Mammary epithelial cell (primary cell): ENCODE results near the gene CYP2C18.

Experiments used
- EZH2 ChIP-seq: IDR thresholded peaks from 2 replicates; pipeline ENCODE4 v1.6.1; 2012; ENCODE audit warnings: low read length, inconsistent platforms, borderline replicate concordance
- TF ChIP-seq, protein P1 (sequence below), 2 donors: IDR thresholded peaks in 1 of 2; conservative IDR thresholded peaks in 1 of 2; 2 replicates each; pipeline ENCODE4 v1.5.1; 2011 to 2012; ENCODE audit warnings: inconsistent platforms in 2 of 2, low read length in 2 of 2, mild to moderate bottlenecking in 2 of 2, control low read depth in 1 of 2, low read depth in 1 of 2; ENCODE audit not compliant: insufficient read depth in 1 of 2; ENCODE audit errors: extremely low read depth in 1 of 2

DNA sequence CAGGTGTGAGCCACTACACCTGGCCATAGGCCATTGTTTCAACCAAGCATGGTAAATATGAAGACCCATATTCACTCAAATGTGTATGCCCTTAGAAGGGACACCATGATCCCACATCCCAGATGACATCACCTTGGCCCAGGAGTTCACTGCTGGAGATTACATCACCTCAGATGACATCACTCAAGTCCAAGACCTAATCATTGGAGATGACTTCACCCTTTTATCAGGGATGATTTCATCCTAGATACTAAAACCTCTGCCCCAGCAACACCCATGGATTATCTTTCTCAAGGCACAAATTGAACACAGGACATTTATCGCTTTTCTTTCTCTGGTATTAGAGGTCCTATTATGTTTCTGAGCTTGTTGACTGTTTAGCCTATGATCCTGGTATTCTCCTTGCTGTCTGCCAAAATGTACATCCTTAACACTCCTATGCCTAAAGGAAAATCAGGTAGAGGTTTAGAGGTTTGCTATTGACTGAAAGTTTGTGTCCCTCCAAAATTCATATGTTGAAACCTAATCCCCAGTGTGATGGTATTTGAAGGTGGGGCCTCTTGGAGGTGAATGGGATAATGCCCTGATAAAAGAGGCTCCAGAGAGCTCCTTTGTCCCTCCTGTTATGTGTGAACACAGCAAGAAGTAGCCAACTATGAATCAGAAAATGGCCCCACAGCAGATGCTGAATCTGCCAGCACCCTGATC is 9.8 kb upstream of the CYP2C18 start:
- TF ChIP-seq, protein P1, sequence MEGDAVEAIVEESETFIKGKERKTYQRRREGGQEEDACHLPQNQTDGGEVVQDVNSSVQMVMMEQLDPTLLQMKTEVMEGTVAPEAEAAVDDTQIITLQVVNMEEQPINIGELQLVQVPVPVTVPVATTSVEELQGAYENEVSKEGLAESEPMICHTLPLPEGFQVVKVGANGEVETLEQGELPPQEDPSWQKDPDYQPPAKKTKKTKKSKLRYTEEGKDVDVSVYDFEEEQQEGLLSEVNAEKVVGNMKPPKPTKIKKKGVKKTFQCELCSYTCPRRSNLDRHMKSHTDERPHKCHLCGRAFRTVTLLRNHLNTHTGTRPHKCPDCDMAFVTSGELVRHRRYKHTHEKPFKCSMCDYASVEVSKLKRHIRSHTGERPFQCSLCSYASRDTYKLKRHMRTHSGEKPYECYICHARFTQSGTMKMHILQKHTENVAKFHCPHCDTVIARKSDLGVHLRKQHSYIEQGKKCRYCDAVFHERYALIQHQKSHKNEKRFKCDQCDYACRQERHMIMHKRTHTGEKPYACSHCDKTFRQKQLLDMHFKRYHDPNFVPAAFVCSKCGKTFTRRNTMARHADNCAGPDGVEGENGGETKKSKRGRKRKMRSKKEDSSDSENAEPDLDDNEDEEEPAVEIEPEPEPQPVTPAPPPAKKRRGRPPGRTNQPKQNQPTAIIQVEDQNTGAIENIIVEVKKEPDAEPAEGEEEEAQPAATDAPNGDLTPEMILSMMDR (conservative IDR thresholded peaks at IDR 0.05 in 1 of 2, IDR thresholded peaks at IDR 0.05 in 1 of 2; ENCODE audit: extremely low read depth in 1 of 2, insufficient read depth in 1 of 2, low read depth in 1 of 2, low read length in 2 of 2): no peak
- TF ChIP-seq EZH2: no peak
